ENCODE results near the gene HIPK2. TPM values are rescaled to one million over a fixed set of nuclear protein-coding genes. Genes with fewer than 3 reads are reported as not detected.

Gene HIPK2
- total RNA-seq, 4 donors from 2014 or later, result 17.9 to 35.9 (median 22.4) TPM

DNA sequence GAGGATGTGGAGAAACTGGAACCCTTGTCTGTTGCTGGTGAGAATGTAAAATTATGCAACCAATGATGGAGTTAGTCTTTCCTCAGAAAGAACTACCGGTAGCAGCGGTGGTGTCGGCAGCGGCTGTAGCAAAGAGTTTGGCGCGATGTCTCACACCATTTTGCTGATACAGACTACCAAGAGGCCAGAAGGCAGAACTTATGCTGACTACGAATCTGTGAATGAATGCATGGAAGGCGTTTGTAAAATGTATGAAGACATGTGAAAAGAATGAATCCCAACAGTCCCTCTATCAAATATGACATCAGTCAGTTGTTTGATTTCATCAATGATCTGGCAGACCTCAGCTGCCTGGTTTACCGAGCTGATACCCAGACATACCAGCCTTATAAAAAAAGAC lies 243.7 kb downstream of the HIPK2 start:
- Histone ChIP-seq H3K9me3 (no peaks in the 10 kb centered on the region), H3K4me3 (no peak overlapping the region), H3K4me1 (peaks cover 0 to 7% (median 4%) of the 10 kb centered on the region in 3 donors), H3K27me3 (no peaks in the 10 kb centered on the region), H3K27ac (no peak overlapping the region), H3K36me3 (no peaks in the 10 kb centered on the region)
- WGBS, 2 donors (ENCODE audit: low coverage in 1 of 2), result 95% methylated on average over 9 of the region's 9 CpGs
- no peak for ATAC-seq
- TF ChIP-seq EP300 (IDR thresholded peaks at IDR 0.05), result no peak
- TF ChIP-seq POLR2A (IDR thresholded peaks at IDR 0.05), result no peak
- no peak for TF ChIP-seq POLR2AphosphoS5 (IDR thresholded peaks at IDR 0.05)
- TF ChIP-seq, protein P1, sequence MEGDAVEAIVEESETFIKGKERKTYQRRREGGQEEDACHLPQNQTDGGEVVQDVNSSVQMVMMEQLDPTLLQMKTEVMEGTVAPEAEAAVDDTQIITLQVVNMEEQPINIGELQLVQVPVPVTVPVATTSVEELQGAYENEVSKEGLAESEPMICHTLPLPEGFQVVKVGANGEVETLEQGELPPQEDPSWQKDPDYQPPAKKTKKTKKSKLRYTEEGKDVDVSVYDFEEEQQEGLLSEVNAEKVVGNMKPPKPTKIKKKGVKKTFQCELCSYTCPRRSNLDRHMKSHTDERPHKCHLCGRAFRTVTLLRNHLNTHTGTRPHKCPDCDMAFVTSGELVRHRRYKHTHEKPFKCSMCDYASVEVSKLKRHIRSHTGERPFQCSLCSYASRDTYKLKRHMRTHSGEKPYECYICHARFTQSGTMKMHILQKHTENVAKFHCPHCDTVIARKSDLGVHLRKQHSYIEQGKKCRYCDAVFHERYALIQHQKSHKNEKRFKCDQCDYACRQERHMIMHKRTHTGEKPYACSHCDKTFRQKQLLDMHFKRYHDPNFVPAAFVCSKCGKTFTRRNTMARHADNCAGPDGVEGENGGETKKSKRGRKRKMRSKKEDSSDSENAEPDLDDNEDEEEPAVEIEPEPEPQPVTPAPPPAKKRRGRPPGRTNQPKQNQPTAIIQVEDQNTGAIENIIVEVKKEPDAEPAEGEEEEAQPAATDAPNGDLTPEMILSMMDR (IDR thresholded peaks at IDR 0.05), result no peak

DNA sequence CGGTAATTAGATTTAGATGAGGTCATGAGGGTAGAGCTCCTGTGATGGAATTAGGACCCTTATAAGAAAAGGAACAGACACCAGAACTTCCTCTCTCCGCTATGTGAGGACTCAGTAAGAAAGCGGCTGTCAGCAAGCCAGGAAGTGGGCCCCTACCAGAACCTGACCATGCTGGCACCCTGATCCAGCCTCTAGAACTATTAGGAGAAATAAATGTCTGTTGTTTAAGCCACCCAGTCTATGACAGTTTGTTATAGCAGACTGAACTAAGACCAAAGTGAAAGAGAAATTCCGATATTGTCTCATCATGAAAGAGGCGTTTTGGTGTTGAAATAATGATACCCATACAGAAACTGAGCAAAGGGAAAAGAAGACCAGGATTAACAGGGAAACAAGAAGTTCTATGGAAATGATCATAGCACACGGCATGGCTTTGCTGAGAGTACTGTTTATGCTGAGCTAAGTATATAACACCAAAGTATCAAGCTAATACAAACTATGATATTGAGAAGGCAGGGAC lies 245.1 kb downstream of the HIPK2 start:
- H3K4me1 ChIP-seq, result no peaks in the 10 kb centered on the region
- H3K9me3 ChIP-seq, result no peaks in the 10 kb centered on the region
- no peak overlapping the region for H3K4me3 ChIP-seq
- TF ChIP-seq EP300 (IDR thresholded peaks at IDR 0.05) (no peak), POLR2A (IDR thresholded peaks at IDR 0.05) (no peak), POLR2AphosphoS5 (IDR thresholded peaks at IDR 0.05) (no peak)
- TF ChIP-seq, protein P1 (IDR thresholded peaks at IDR 0.05), result no peak
- no peak overlapping the region for H3K27ac ChIP-seq
- H3K36me3 ChIP-seq, result no peaks in the 10 kb centered on the region
- 94 to 95% methylated on average over 3 to 5 of the region's 6 CpGs for WGBS, 2 donors (ENCODE audit: low coverage in 1 of 2)
- H3K27me3 ChIP-seq, result no peaks in the 10 kb centered on the region
- no peak for ATAC-seq

DNA sequence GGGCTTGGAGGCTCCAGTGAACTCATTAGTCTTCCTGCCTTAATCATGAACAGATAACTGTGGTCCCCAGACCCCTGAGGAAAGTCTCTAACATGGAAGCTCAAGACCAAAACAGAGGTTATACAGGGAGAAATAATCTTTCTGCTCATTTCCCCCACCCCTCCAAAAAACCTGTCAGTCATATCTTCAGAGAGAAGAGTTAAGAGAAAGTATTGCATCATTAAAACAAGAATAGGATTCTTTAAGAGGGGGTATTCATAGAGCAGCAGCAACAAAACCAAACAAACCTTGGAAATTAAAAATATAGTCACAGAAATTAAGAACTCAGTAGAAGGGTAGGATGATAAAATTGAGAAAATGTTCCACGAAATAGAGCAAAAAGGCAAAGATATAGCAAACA lies 246.7 kb downstream of the HIPK2 start:
- WGBS, 2 donors (ENCODE audit: low coverage in 1 of 2), result 86 to 100% methylated on average over 1 of the region's 1 CpG
- no peak for ATAC-seq

DNA sequence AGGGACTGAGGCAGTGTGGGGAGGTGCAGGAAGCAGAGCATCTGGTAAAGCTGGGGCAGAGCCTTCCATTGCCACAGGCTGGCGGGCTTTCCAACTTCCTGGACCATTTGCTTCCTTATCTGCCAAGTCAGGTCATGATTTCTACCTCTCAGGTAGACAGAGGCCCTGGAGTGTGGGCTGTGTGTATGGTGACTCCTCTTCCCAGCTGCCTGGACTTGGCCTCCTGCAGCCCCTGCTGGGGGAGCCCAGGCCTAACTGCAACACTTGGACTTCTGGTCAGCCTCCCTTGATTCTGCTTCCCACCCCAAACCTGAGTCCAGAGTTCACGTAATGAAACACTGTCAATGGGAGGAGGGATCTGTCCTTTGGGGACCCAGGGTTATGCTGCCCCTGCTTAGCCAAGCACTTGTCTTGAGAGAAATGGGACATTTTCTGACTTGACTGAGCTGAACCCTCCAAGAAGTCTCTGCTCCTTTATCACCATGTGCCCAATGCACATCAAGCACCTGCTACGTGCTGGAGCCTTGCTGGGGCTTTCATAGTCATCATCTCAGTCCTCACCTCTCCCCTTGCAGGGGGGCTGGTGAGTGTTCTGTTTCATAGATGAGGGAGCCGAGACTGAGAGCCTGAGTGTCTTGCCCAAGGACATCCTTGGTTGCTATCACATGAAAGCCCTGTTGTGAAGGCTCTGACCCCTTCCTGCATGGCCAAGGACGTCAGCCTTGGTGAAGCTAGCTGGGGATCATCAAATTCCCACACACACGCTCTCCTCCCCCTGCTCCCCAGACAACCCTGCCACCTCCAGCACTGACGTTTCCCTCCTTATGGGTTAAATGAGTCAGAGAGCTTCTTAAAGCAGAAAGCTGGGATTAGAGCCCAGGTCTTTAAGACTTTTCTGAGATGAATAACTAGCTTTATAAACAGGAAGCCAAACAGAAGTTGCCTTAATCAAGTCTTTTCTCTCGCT lies 250.9 kb downstream of the HIPK2 start:
- Histone ChIP-seq H3K9me3 (no peaks in the 10 kb centered on the region), H3K36me3 (no peaks in the 10 kb centered on the region), H3K27me3 (peaks cover 31% of the 10 kb centered on the region), H3K4me3 (no peak overlapping the region), H3K4me1 (peaks cover 0 to 13% (median 0%) of the 10 kb centered on the region in 3 donors), H3K27ac (no peak overlapping the region)
- WGBS, 2 donors (ENCODE audit: low coverage in 1 of 2), result 18 to 50% methylated on average over 1 to 4 of the region's 8 CpGs
- no peak for ATAC-seq
- TF ChIP-seq EP300 (IDR thresholded peaks at IDR 0.05) (no peak), POLR2AphosphoS5 (IDR thresholded peaks at IDR 0.05) (no peak), POLR2A (IDR thresholded peaks at IDR 0.05) (no peak)
- TF ChIP-seq, protein P1 (IDR thresholded peaks at IDR 0.05), result no peak

More for the DNA sequence above, 246.7 kb downstream of the HIPK2 start:
- TF ChIP-seq, protein P1 (IDR thresholded peaks at IDR 0.05), result no peak
- no peak for TF ChIP-seq EP300 (IDR thresholded peaks at IDR 0.05)
- TF ChIP-seq POLR2AphosphoS5 (IDR thresholded peaks at IDR 0.05), result no peak
- TF ChIP-seq POLR2A (IDR thresholded peaks at IDR 0.05), result no peak
- no peak overlapping the region for H3K4me3 ChIP-seq
- no peak overlapping the region for H3K27ac ChIP-seq
- no peaks in the 10 kb centered on the region for H3K4me1 ChIP-seq
- no peaks in the 10 kb centered on the region for H3K36me3 ChIP-seq
- H3K9me3 ChIP-seq, result no peaks in the 10 kb centered on the region
- H3K27me3 ChIP-seq, result no peaks in the 10 kb centered on the region
